ENCODE results near the gene RNF182. TPM values are rescaled to one million over a fixed set of nuclear protein-coding genes. Genes with fewer than 3 reads are reported as not detected.

The RNF182 gene
- total RNA-seq, 4 donors from 2014 or later = 0.19 TPM; not detected in 3

GRCh38 chr6:14009431-14009830 is 84.7 kb downstream of the RNF182 start:
- WGBS, 2 donors = 83 to 93% methylated on average over 3 of the region's 3 CpGs
- H3K9me3 ChIP-seq = no peaks in the 10 kb centered on the region
- DNase-seq = no peak

GRCh38 chr6:14010275-14010674 is 85.5 kb downstream of the RNF182 start:
- Histone ChIP-seq H3K27me3 (peaks cover 0 to 36% (median 0%) of the 10 kb centered on the region in 4 donors), H3K27ac (no peak overlapping the region), H3K9me3 (no peaks in the 10 kb centered on the region), H3K4me1 (no peaks in the 10 kb centered on the region), H3K4me3 (no peak overlapping the region), H3K36me3 (no peaks in the 10 kb centered on the region)
- intact Hi-C loops (cut with DNase I) = no loop called here
- TF ChIP-seq CTCF (IDR thresholded peaks at IDR 0.05) = no peak
- no peak for TF ChIP-seq POLR2A (IDR thresholded peaks at IDR 0.05)
- DNase-seq = no peak
- WGBS, 2 donors = 50 to 52% methylated on average over 3 of the region's 3 CpGs

More at GRCh38 chr6:14009431-14009830, 84.7 kb downstream of the RNF182 start:
- Histone ChIP-seq H3K4me1 (no peaks in the 10 kb centered on the region), H3K27ac (no peak overlapping the region), H3K4me3 (no peak overlapping the region), H3K27me3 (peaks cover 0 to 36% (median 0%) of the 10 kb centered on the region in 4 donors), H3K36me3 (no peaks in the 10 kb centered on the region)
- intact Hi-C loops (cut with DNase I) = no loop called here
- TF ChIP-seq POLR2A (IDR thresholded peaks at IDR 0.05) (no peak), CTCF (IDR thresholded peaks at IDR 0.05) (no peak)

- Histone ChIP-seq H3K9me3 (no peaks in the 10 kb centered on the region), H3K4me3 (no peak overlapping the region), H3K27me3 (peaks cover 0 to 27% (median 0%) of the 10 kb centered on the region in 4 donors), H3K36me3 (no peaks in the 10 kb centered on the region), H3K4me1 (no peaks in the 10 kb centered on the region), H3K27ac (no peak overlapping the region)
- DNase-seq = no peak
- TF ChIP-seq CTCF (IDR thresholded peaks at IDR 0.05) (no peak), POLR2A (IDR thresholded peaks at IDR 0.05) (no peak)
- WGBS, 2 donors = 88 to 96% methylated on average over 4 to 5 of the region's 5 CpGs
- intact Hi-C loops (cut with DNase I) = no loop called here
These were observed 87.7 kb downstream of the RNF182 start for GRCh38 chr6:14012313-14013030.

GRCh38 chr6:14015964-14016363 is 91.2 kb downstream of the RNF182 start:
- no peak for DNase-seq
- intact Hi-C loops (cut with DNase I) = no loop called here
- TF ChIP-seq CTCF (IDR thresholded peaks at IDR 0.05) = no peak
- no peak for TF ChIP-seq POLR2A (IDR thresholded peaks at IDR 0.05)
- Histone ChIP-seq H3K27me3 (peaks cover 0 to 14% (median 0%) of the 10 kb centered on the region in 4 donors), H3K4me3 (no peak overlapping the region), H3K36me3 (no peaks in the 10 kb centered on the region), H3K27ac (no peak overlapping the region), H3K4me1 (no peaks in the 10 kb centered on the region), H3K9me3 (no peaks in the 10 kb centered on the region)
- 65 to 94% methylated on average over 2 to 4 of the region's 5 CpGs for WGBS, 2 donors

GRCh38 chr6:14016432-14016831 is 91.7 kb downstream of the RNF182 start:
- WGBS, 2 donors = 81 to 90% methylated on average over 12 of the region's 12 CpGs
- TF ChIP-seq POLR2A (IDR thresholded peaks at IDR 0.05) = no peak
- no peak for TF ChIP-seq CTCF (IDR thresholded peaks at IDR 0.05)
- Histone ChIP-seq H3K9me3 (no peaks in the 10 kb centered on the region), H3K27me3 (peaks cover 0 to 11% (median 0%) of the 10 kb centered on the region in 4 donors), H3K4me1 (no peaks in the 10 kb centered on the region), H3K4me3 (no peak overlapping the region), H3K36me3 (no peaks in the 10 kb centered on the region), H3K27ac (no peak overlapping the region)
- intact Hi-C loops (cut with DNase I) = no loop called here
- no peak for DNase-seq
